IMR-90 (cell line): ENCODE results near the gene DOCK10.

Experiments
- BHLHE40 ChIP-seq: fragments of 150-350 bp; IDR thresholded peaks from 2 replicates; pipeline ENCODE4 v1.6.1; 2016; ENCODE audit warnings: mild to moderate bottlenecking, low read depth, low read length
- CEBPB ChIP-seq: IDR thresholded peaks from 2 replicates; pipeline ENCODE4 v1.6.1; 2012; ENCODE audit warnings: low read depth, low read length, improper control_type of control experiment
- FOS ChIP-seq: fragments of 150-350 bp; IDR thresholded peaks from 2 replicates; pipeline ENCODE4 v1.6.1; 2016; ENCODE audit warnings: low read depth, low read length
- MXI1 ChIP-seq: IDR thresholded peaks from 2 replicates; pipeline ENCODE4 v1.6.1; 2012; ENCODE audit warnings: low read depth, mild to moderate bottlenecking, low read length, moderate library complexity, borderline replicate concordance
- POLR2A ChIP-seq: IDR thresholded peaks from 2 replicates; pipeline ENCODE4 v1.6.1; 2012; ENCODE audit warnings: mild to moderate bottlenecking, low read depth, low read length
- RAD21 ChIP-seq: IDR thresholded peaks from 2 replicates; pipeline ENCODE4 v1.6.1; 2012; ENCODE audit warnings: low read length, improper control_type of control experiment
- RCOR1 ChIP-seq: IDR thresholded peaks from 2 replicates; pipeline ENCODE4 v1.6.1; 2012; ENCODE audit warnings: mild to moderate bottlenecking, low read length, improper control_type of control experiment; ENCODE audit not compliant: insufficient replicate concordance
- RFX5 ChIP-seq: IDR thresholded peaks from 2 replicates; pipeline ENCODE4 v1.8.0; 2012; ENCODE audit warnings: low read depth, mild to moderate bottlenecking, low read length, moderate library complexity
- SMC3 ChIP-seq: fragments of 150-350 bp; IDR thresholded peaks from 2 replicates; pipeline ENCODE4 v1.6.1; 2016; ENCODE audit warnings: low read depth, mild to moderate bottlenecking, antibody characterized with exemption, low read length, moderate library complexity
- TF ChIP-seq, protein P1 (sequence below): conservative IDR thresholded peaks from 2 replicates; pipeline ENCODE4 v1.5.1; 2012; ENCODE audit warnings: mild to moderate bottlenecking, low read depth, low read length, improper control_type of control experiment
- TF ChIP-seq, protein P2 (sequence below): fragments of 150-350 bp; IDR thresholded peaks from 2 replicates; pipeline ENCODE4 v1.6.1; 2016; ENCODE audit warnings: low read depth, mild to moderate bottlenecking, low read length, moderate library complexity, borderline replicate concordance

DNA sequence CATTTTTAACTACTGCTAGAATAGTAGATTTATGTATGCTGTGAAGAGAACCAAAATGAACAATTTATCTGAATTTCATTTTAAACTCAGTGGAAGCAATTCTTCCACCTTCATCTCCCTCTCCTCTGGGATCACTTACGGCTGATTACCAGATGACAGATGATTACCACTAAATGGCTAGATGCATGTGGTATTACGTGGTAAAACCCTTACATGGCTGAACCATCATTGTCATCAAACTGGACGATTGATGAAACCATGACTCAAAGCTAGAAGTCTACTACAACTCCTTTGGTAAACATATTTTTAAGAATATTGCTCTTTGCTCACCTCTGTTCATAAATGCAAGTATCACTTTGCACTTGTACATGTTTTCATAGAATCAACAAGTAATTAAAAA is 48.5 kb upstream of the DOCK10 start:
- TF ChIP-seq, protein P1, sequence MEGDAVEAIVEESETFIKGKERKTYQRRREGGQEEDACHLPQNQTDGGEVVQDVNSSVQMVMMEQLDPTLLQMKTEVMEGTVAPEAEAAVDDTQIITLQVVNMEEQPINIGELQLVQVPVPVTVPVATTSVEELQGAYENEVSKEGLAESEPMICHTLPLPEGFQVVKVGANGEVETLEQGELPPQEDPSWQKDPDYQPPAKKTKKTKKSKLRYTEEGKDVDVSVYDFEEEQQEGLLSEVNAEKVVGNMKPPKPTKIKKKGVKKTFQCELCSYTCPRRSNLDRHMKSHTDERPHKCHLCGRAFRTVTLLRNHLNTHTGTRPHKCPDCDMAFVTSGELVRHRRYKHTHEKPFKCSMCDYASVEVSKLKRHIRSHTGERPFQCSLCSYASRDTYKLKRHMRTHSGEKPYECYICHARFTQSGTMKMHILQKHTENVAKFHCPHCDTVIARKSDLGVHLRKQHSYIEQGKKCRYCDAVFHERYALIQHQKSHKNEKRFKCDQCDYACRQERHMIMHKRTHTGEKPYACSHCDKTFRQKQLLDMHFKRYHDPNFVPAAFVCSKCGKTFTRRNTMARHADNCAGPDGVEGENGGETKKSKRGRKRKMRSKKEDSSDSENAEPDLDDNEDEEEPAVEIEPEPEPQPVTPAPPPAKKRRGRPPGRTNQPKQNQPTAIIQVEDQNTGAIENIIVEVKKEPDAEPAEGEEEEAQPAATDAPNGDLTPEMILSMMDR, result no peak
- no peak for TF ChIP-seq POLR2A
- TF ChIP-seq RAD21, result no peak
- no peak for TF ChIP-seq RCOR1
- TF ChIP-seq CEBPB, result no peak
- TF ChIP-seq, protein P2, sequence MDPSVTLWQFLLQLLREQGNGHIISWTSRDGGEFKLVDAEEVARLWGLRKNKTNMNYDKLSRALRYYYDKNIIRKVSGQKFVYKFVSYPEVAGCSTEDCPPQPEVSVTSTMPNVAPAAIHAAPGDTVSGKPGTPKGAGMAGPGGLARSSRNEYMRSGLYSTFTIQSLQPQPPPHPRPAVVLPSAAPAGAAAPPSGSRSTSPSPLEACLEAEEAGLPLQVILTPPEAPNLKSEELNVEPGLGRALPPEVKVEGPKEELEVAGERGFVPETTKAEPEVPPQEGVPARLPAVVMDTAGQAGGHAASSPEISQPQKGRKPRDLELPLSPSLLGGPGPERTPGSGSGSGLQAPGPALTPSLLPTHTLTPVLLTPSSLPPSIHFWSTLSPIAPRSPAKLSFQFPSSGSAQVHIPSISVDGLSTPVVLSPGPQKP, result no peak
- no peak for TF ChIP-seq MXI1
- TF ChIP-seq RFX5, result no peak
- no peak for TF ChIP-seq SMC3
- TF ChIP-seq FOS, result no peak
- no peak for TF ChIP-seq BHLHE40
